SK-N-MC (cell line): Measurements from ENCODE around the gene CCRL2.

Source experiments
- DNase-seq: peaks from one replicate; pipeline ENCODE4 v3.0.0-alpha.2; 2011; ENCODE audit warnings: low read depth, low spot score
- H3K27ac ChIP-seq: fragments of 200-600 bp; sonication (generic); 2 replicates; pipeline ENCODE4 v1.5.1; 2016; ENCODE audit warnings: mixed run types
- H3K36me3 ChIP-seq: fragments of 200-600 bp; sonication (generic); 2 replicates; pipeline ENCODE4 v1.6.1; 2017; ENCODE audit warnings: antibody characterized with exemption, low read length, mixed read lengths; ENCODE audit not compliant: insufficient read depth
- H3K4me3 ChIP-seq: fragments of 200-600 bp; sonication (generic); 2 replicates; pipeline ENCODE4 v1.5.1; 2016
- H3K9ac ChIP-seq: fragments of 200-600 bp; sonication (generic); 2 replicates; pipeline ENCODE4 v1.8.0; 2017; ENCODE audit warnings: mixed run types, mixed read lengths; ENCODE audit not compliant: insufficient read length
- H3K9me3 ChIP-seq: fragments of 200-600 bp; sonication (generic); 2 replicates; pipeline ENCODE4 v1.6.1; 2017; ENCODE audit warnings: low read depth, mild to moderate bottlenecking, antibody characterized with exemption, low read length, moderate library complexity, mixed read lengths
- EZH2 ChIP-seq: fragments of 200-600 bp; sonication (generic); IDR thresholded peaks from one replicate; pipeline ENCODE4 v1.6.1; 2017; ENCODE audit warnings: antibody characterized with exemption
- FOXP2 ChIP-seq: optimal IDR thresholded peaks from 2 replicates; pipeline ENCODE3; 2011; ENCODE audit warnings: mild to moderate bottlenecking, moderate library complexity; ENCODE audit not compliant: insufficient read depth; ENCODE audit errors: extremely low read length, control extremely low read depth
- POLR2AphosphoS5 ChIP-seq: IDR thresholded peaks from 2 replicates; pipeline ENCODE4 v1.6.1; 2012; ENCODE audit warnings: mild to moderate bottlenecking, low read depth, low read length, borderline replicate concordance

Gene CCRL2

GRCh38 chr3:46433841-46434240 is 26.8 kb downstream of the CCRL2 start:
- H3K27ac ChIP-seq = no peak overlapping the region

GRCh38 chr3:46435081-46435726 is 28.1 kb downstream of the CCRL2 start:
- Histone ChIP-seq H3K27ac (no peak overlapping the region), H3K4me3 (no peak overlapping the region), H3K9me3 (no peaks in the 10 kb centered on the region), H3K36me3 (no peaks in the 10 kb centered on the region), H3K9ac (no peak overlapping the region)
- no peak for TF ChIP-seq FOXP2
- TF ChIP-seq POLR2AphosphoS5 = no peak
- TF ChIP-seq EZH2 = no peak
- DNase-seq = no peak

More at GRCh38 chr3:46433841-46434240, 26.8 kb downstream of the CCRL2 start:
- no peak for DNase-seq
- no peaks in the 10 kb centered on the region for H3K36me3 ChIP-seq
- H3K4me3 ChIP-seq = no peak overlapping the region
- TF ChIP-seq FOXP2 = no peak
- no peak for TF ChIP-seq POLR2AphosphoS5
- TF ChIP-seq EZH2 = no peak
- H3K9ac ChIP-seq = no peak overlapping the region
- no peaks in the 10 kb centered on the region for H3K9me3 ChIP-seq

GRCh38 chr3:46438831-46439230 is 31.8 kb downstream of the CCRL2 start:
- H3K36me3 ChIP-seq = no peaks in the 10 kb centered on the region
- no peak overlapping the region for H3K9ac ChIP-seq
- DNase-seq = no peak
- no peak overlapping the region for H3K4me3 ChIP-seq
- H3K9me3 ChIP-seq = no peaks in the 10 kb centered on the region
- TF ChIP-seq EZH2 (no peak), FOXP2 (no peak), POLR2AphosphoS5 (no peak)
- no peak overlapping the region for H3K27ac ChIP-seq

- Histone ChIP-seq H3K9me3 (no peaks in the 10 kb centered on the region), H3K9ac (no peak overlapping the region), H3K27ac (no peak overlapping the region), H3K4me3 (no peak overlapping the region), H3K36me3 (no peaks in the 10 kb centered on the region)
- no peak for TF ChIP-seq FOXP2
- TF ChIP-seq POLR2AphosphoS5 = no peak
- TF ChIP-seq EZH2 = no peak
- no peak for DNase-seq
Measured at GRCh38 chr3:46440531-46441294, 33.7 kb downstream of the CCRL2 start.

GRCh38 chr3:46442576-46443530 is 35.8 kb downstream of the CCRL2 start:
- no peak for TF ChIP-seq POLR2AphosphoS5
- no peak for TF ChIP-seq FOXP2
- TF ChIP-seq EZH2 = no peak
- Histone ChIP-seq H3K9ac (no peak overlapping the region), H3K4me3 (no peak overlapping the region), H3K27ac (no peak overlapping the region), H3K9me3 (no peaks in the 10 kb centered on the region), H3K36me3 (no peaks in the 10 kb centered on the region)
- peak; percentile 28 for DNase-seq

- Histone ChIP-seq H3K4me3 (no peak overlapping the region), H3K27ac (no peak overlapping the region), H3K36me3 (no peaks in the 10 kb centered on the region), H3K9me3 (no peaks in the 10 kb centered on the region), H3K9ac (no peak overlapping the region)
- TF ChIP-seq FOXP2 = no peak
- TF ChIP-seq EZH2 = no peak
- no peak for TF ChIP-seq POLR2AphosphoS5
- no peak for DNase-seq
Measured at GRCh38 chr3:46447228-46447985, 40.3 kb downstream of the CCRL2 start.

- H3K36me3 ChIP-seq = no peaks in the 10 kb centered on the region
- no peak overlapping the region for H3K9ac ChIP-seq
- no peaks in the 10 kb centered on the region for H3K9me3 ChIP-seq
- TF ChIP-seq POLR2AphosphoS5 (no peak), FOXP2 (no peak), EZH2 (no peak)
- no peak for DNase-seq
- H3K27ac ChIP-seq = no peak overlapping the region
- H3K4me3 ChIP-seq = no peak overlapping the region
Measured at GRCh38 chr3:46448721-46449120, 41.7 kb downstream of the CCRL2 start.
